SK-N-MC (cell line): ENCODE measurements around the gene SLC16A2.

Experiments
- EZH2 ChIP-seq: fragments of 200-600 bp; sonication (generic); IDR thresholded peaks from one replicate; pipeline ENCODE4 v1.6.1; 2017; ENCODE audit warnings: antibody characterized with exemption
- FOXP2 ChIP-seq: optimal IDR thresholded peaks from 2 replicates; pipeline ENCODE3; 2011; ENCODE audit warnings: mild to moderate bottlenecking, moderate library complexity; ENCODE audit not compliant: insufficient read depth; ENCODE audit errors: extremely low read length, control extremely low read depth
- POLR2AphosphoS5 ChIP-seq: IDR thresholded peaks from 2 replicates; pipeline ENCODE4 v1.6.1; 2012; ENCODE audit warnings: mild to moderate bottlenecking, low read depth, low read length, borderline replicate concordance

- no peak for TF ChIP-seq FOXP2
- TF ChIP-seq EZH2: no peak
- no peak for TF ChIP-seq POLR2AphosphoS5
Measured at GRCh38 chrX:74434336-74434735, 13.0 kb downstream of the SLC16A2 start.
